ENCODE measurements around the gene PPP2R2C.

The PPP2R2C gene

DNA sequence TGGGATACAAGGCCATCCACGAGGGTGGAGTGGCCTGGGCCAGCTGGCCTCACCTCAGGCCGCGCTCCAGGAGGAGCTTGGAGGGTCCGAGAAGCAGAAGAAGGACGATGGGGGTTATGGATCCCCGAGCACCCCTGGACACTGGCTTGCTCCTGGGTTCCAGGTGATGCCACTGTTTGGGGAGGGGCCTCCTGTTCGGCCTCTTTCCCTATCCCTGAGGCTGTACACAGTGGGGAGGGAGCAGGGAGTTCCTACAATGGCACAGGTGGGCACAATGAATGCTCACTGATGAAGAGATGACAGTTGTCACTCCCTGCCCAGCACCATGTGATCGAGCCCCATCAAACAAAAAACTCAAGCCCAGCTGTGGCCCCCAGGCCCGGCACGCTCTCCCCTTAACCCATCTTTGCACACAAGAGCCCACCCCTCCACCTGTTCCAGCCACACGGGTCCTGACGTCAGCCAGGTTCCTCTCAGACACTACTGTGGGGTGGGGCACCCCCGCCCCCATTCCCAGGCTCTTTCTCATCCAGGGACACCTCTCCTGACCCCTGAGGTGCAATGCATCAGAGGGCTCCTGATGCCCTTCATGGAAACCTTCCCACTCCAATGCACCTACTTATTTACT, 132.5 kb downstream of the PPP2R2C start:
- DNase-seq, result no peak

DNA sequence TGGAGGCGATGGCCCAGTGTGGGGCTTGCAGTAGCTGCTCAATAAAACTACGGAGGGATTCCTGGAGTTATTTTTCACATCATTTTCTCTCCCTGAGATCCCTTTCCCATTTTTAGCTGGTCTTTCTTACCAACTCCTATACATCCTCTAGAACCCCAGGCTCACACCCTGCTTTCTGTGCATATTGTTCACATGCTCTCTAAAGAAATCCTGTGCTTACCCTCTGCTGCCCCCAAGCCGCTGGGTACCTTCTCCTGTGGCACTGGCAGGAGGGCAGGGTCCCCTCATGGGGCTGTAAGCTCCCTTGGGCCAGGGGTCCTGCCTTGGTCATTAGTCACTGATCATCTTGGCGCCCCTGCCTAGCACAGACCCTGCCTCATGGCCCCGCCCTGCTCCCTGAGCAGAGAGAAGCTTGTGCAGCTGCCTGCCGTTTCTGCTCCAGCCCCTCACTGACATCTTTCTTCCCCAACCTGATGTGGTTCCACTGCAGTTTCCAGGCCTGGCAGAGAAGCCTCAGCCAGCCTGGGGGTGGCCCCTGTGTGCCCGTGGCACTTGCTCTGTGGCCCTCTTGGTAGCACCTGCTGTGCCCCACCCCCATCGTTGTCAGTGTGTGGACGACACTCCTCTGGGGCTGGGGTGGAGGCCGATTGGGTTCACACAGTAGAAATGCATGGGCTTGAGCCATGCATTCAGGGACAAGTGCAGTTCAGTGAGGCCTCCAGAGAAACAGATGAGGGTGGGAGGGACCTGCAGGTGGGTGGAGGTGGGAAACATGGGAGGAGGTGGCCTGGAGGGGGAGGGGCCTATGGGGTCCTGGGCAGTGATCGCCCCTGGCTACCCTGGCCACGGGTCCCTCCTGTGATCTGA, 133.2 kb downstream of the PPP2R2C start:
- no peak for DNase-seq

DNA sequence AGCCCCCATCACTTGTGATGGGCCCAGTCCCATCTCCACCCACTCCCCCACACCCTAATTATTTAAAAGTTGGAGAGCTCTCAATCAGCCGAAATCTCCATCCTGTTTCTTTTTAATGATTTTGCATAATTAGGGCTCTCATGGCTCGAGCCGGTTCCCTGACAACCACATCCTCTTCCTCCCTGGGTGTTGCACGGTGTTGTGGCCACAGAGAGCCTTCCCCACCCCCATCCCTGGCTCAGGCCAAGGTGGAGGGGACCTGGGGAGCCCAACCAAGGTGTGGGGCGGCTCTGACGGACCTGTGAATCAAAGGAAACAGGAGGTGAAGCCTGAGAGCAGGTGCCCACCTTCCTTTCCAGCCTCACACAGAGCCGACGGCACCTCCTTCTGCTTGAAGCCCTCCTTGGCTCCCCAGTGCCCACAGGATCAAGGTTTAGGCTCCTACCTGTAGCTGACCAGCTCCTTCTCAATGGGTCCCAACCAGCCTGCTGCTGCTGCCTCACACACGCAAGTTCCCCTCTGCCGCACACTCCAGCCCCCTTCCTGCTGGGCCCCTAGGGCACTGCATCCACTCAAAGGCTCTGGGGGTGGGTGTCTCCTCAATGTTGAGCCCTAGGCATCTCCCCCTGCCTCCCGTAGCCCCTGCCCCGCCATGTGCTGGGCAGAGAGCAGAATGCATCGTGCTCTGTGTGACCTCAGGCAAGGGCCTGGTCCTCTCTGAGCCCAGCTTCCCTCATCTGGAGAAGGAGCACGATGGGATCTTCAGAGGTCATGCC, 134.1 kb downstream of the PPP2R2C start:
- DNase-seq, result no peak

- peak; percentile 30 for DNase-seq
These were observed 135.0 kb downstream of the PPP2R2C start for GRCh38 chr4:6337331-6337935.

GRCh38 chr4:6336166-6336565, 136.2 kb downstream of the PPP2R2C start:
- DNase-seq, result no peak

GRCh38 chr4:6335040-6335590, 137.3 kb downstream of the PPP2R2C start:
- no peak for DNase-seq

DNA sequence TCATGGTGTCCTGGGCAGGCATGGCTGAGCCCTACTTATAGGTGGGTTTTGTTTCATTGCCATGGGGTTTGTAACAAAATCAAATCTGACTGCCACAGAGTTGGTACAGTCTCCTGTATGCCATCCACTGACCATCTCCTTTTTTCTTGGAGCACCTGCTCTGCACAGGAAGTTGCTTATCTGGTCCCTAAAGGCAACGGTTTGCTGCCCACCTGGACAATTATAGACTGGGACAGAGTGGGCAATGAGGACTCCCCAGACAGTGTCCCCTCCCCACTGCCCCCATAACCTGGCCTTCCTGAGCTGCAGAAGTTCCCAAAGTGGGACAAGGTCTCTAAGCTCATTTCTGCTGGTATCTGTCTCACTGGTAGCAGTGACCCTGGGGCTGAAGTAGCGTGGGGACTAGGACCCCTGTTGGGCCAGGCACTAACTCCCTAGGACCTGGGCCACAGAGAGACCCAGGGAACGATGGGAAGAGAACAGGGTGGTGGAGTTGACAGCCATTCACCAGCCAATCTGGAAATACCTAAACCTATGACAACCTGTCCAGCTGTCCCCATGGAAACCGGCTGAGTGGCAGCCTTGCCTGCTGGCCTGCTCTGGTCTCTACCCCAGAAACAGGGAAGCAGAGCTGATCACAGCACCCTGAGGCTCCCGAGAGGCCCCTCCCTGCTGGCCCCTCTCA, 138.1 kb downstream of the PPP2R2C start:
- DNase-seq, result peak; percentile 48

GRCh38 chr4:6333301-6334202, 138.9 kb downstream of the PPP2R2C start:
- DNase-seq, result peak; percentile 71

DNA sequence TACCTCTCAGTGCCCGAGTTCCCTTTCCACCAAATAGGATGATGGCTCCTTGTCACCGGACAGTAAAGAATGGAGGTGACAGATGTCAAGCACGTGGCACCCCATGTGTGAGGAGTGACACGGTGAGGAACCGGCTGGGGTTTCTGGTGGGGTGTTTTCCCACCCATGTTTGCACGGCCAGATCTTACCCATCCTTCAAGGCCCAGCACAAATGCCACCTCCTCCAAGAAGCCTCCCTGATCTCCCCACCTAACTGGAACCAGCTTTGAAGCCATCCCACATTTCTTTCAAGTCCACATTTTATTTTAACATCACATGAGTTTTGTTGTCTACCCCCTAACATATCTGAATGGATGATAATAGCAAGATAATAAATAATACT, 139.8 kb downstream of the PPP2R2C start:
- no peak for DNase-seq

DNA sequence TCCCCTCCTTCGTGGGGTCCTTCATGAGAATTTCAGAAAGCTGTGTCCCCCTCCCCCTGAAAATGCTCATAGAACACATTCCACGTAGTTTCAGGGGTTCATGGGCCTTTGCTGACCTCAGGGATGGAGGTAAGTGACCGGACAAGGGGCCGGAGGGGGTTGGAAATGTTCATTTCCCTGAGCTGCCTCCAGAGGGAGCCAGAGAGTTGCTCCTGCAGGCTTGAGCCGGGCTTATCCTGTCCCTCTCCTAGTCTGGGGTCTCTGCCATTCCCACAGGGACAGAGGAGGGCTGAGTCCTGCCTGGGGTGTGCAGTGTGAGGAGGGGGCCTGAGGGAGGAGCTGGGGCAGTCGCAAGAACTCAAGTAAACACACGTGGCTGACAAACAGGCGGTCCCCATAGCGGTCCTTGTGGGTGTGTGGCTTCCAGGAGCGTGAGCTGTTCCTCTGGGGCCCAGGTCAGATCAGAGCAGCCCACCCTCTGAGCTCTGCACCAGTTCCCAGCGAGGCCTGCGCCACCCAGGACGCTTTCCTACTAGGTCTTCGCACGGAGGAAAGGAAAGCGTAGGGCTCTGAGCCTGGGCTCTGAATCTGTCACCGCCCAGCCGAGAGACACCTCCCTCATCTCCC, 140.3 kb downstream of the PPP2R2C start:
- DNase-seq, result peak; percentile 48

GRCh38 chr4:6331468-6331867, 140.9 kb downstream of the PPP2R2C start:
- DNase-seq, result no peak

- peak; percentile 85 for DNase-seq
These were observed 141.4 kb downstream of the PPP2R2C start for GRCh38 chr4:6331018-6331417.

GRCh38 chr4:6330384-6330767, 142.0 kb downstream of the PPP2R2C start:
- no peak for DNase-seq

DNA sequence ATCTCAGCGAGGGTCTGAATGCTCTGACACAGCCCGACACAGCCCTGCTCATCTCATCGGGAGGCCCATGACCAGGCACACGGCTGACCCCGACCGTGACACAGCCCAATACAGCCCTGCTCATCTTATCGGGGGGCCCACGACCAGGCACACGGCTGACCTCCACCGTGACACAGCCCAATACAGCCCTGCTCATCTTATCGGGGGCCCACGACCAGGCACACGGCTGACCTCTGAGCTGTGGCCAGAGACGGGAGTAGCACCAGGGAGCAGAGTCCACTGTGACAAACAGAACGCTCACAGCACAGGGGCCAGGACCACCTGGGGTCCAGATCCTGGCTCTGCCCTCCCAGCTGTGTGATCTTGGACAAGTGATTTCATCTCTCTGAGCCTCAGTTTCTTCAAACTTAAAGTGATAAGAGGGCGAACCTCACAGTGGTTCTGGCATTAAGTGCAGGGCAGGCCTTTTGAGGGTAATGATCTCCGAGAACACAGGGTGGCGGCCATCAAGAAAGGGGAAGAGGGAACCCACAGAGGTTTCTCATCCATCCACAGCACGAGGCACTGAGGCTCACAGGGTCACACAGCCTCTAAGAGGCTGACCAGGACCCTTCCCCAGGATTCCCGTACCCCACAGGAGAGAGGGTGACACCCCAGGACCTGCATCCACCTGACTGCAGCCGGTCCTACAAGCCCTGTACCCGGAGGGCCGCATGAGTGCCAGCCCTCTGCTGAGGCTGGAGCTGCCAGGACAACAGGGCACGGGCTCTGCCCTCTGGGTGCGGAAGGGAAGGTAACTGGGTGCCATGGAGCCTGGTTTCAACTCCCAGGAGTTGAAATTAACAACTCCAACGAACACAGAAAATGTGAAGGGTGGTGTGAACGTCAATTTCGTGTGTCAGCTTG, 142.7 kb downstream of the PPP2R2C start:
- no peak for DNase-seq

DNA sequence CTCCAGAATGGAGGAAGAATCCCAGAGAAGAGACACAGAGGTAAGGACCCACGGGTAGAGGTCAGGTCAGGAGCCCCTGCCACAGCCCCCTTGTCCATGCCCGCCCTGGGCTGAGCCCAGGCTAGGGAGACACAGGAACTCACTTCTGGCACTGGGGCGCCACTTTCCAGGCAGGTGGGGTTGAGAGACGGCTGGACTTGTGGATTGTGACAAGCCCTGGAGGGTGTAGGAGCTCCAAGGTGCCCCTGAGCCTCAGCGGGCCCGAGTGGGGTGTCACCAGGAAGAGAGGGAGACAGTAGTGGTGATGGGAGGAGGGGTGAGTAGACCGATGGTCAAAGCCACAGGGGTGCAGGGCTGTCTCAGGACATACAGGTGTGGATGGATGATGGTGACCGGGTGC, 143.9 kb downstream of the PPP2R2C start:
- DNase-seq, result no peak

DNA sequence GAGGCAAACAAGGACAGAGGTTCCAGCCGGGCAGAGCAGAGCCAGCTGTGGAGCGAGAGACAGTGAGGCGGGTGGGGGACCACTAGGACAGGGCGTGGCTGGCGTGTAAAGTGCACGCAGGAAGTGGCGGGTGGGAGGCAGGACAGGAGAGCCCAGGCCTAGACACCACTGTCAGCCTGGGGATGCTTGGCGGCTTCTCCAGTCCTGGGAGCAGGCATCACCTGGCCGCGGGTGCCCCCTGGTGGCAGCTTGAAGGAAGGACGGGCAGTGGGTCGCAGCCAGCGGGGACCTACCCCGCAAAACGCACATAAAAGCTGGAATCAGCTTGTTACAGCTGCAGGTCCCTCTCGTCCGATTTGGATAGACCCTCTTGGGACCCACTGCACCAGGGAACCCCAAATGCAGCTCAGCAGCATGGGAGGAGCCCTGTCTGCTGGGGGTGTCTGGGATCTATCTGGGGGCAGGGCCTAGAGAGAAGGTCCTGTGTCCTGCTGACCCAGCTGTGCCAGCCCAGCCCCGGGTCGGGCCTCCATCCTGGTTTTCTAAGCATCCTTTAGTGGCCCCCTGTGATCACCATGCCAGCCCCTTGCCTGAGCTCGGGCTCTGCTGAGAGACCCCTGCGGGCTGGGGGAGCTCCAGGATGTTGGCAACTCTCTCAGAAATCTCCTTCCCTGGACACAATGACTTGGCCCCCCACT, 145.0 kb downstream of the PPP2R2C start:
- peak; percentile 91 for DNase-seq

DNA sequence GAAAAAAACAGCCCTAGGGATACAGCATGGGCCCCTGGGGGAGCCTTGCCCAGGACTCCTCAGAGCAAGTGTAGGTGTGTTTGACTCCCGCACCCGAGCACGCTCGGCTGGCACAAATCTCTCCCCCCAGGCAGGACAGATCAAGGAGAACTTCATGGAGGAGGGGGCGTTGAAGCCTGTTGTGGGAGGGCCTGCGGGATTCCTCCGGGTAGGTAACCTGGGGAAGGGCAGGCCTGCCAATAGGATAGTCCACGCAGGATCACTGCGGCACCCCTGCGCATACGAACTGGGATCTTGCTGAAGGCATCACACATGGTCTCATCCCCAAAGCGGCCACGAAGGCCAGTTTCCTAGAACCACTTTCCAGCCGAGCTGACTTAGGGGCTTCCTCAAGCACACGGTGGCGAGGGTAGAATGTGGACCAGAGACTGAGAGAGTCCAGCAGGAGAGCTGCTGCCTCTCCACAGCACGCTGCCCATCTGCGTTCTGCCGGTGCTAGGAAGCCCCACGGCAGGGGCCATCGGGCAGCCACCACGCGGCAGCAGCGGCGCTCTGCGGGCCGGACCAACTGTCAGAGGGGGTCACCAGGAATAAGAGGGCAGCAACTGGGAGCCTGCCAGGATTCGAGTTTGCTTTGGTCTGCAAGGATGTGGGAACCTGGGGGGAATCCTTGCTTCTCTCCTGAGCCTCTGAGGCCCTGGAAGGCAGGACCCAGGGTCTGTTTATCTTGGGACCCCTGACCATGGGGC, 145.9 kb downstream of the PPP2R2C start:
- no peak for DNase-seq

DNA sequence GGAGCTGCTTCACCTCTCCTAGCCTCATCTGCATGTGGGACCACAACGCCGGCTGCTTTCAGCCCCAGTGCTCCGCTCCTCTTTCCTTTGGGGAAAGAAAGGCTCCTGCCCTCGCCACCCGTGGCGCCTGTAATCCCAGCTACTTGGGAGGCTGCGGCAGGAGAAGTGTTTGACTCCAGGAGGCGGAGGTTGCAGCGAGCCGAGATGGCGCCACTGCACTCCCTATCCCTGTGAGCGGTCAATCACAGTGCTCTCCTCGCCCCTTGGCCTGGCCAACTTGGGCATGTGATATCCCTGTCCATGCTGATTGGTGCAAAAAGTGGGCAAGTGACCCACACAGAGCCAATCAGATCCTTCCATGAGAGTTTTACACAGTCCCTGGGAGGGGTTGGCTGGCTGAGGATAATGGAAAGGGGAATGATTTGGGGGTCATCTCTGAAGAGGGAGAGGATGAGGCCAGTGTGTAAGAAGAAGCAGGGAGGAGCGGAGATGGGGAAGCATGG, 146.6 kb downstream of the PPP2R2C start:
- no peak for DNase-seq
